ENCODE results near the gene PTH1R.

PTH1R gene

GRCh38 chr3:46844397-46844796 is 33.1 kb upstream of the PTH1R start:
- no peak overlapping the region for H3K27ac ChIP-seq (ENCODE audit: low read depth, low read length)

DNA sequence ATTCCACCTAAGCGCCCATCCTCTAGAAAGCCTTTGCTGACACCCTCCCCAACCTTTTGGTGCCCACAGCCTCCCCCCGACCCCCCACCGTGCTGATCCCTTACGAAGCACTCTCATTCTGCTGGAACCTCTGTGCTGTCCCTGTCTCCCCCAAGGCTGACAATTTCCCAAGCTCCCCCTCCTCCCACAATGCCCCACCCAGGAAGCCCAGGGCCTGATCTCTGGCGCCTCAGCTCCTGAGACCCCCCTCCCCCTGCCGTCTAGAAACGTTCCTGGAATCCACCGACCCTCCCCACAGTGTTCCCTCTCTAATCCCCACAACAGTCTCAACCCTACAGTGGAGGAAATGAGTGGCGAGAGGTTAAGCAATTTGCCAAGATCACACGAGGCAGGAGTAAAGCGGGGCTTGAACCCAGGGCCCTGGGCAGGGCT is 32.6 kb upstream of the PTH1R start:
- WGBS, result 52% methylated on average over 11 of the region's 11 CpGs
- H3K27me3 ChIP-seq (ENCODE audit: insufficient read depth, low read length), result peaks cover 8% of the 10 kb centered on the region
- H3K4me1 ChIP-seq (ENCODE audit: insufficient read depth, low read length), result 0 out of 2 replicates have a peak, but pooled peaks cover 8% of the 10 kb centered on the region
- H3K27ac ChIP-seq (ENCODE audit: low read depth, low read length), result no peak overlapping the region
- H3K9me3 ChIP-seq (ENCODE audit: insufficient read depth, low read depth, low read length), result peaks cover 16% of the 10 kb centered on the region
- H3K36me3 ChIP-seq (ENCODE audit: insufficient read depth, low read length), result no peaks in the 10 kb centered on the region
- H3K4me3 ChIP-seq (ENCODE audit: low read length), result peak overlapping the region; percentile 62
- peak overlapping the region; percentile 76 for H3K9ac ChIP-seq (ENCODE audit: low read depth, low read length)

More at GRCh38 chr3:46844397-46844796, 33.1 kb upstream of the PTH1R start:
- Histone ChIP-seq H3K36me3 (ENCODE audit: insufficient read depth, low read length) (no peaks in the 10 kb centered on the region), H3K9me3 (ENCODE audit: insufficient read depth, low read depth, low read length) (peaks cover 18% of the 10 kb centered on the region), H3K27me3 (ENCODE audit: insufficient read depth, low read length) (peaks cover 8% of the 10 kb centered on the region), H3K4me3 (ENCODE audit: low read length) (no peak overlapping the region), H3K9ac (ENCODE audit: low read depth, low read length) (no peak overlapping the region), H3K4me1 (ENCODE audit: insufficient read depth, low read length) (0 out of 2 replicates have a peak, but pooled peaks cover 8% of the 10 kb centered on the region)
- WGBS, result 91% methylated on average over 3 of the region's 3 CpGs

DNA sequence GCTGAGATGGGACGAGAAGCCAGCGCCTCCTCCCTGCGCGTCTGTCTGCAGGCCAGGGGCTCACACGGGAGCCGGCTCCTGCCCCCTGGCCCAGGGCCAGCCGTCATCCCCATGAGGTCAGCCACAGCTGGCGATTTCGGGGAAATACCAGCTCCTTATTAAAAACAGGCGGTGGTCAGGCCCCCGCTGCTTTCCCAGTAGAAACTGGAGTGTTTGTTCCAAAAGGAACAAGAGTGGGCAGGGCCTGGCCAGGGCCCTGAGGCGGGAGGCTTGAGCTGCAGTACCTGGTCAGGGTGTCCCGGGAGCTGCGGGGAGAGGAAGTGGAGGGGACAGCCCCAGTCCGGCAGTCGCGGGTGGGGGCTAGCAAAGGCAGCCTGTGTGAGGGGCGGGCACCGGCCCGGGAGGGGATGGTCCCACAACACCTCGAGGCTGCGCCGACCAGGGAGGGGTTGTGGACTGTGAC is 32.1 kb upstream of the PTH1R start:
- Histone ChIP-seq H3K36me3 (ENCODE audit: insufficient read depth, low read length) (no peaks in the 10 kb centered on the region), H3K27ac (ENCODE audit: low read depth, low read length) (peak overlapping the region; percentile 26; the same call in 1 of the 2 replicates), H3K4me3 (ENCODE audit: low read length) (peak overlapping the region; percentile 62), H3K4me1 (ENCODE audit: insufficient read depth, low read length) (0 out of 2 replicates have a peak, but pooled peaks cover 8% of the 10 kb centered on the region), H3K27me3 (ENCODE audit: insufficient read depth, low read length) (peaks cover 8% of the 10 kb centered on the region), H3K9me3 (ENCODE audit: insufficient read depth, low read depth, low read length) (peaks cover 13% of the 10 kb centered on the region), H3K9ac (ENCODE audit: low read depth, low read length) (peak overlapping the region; percentile 76)
- 46% methylated on average over 23 of the region's 23 CpGs for WGBS

DNA sequence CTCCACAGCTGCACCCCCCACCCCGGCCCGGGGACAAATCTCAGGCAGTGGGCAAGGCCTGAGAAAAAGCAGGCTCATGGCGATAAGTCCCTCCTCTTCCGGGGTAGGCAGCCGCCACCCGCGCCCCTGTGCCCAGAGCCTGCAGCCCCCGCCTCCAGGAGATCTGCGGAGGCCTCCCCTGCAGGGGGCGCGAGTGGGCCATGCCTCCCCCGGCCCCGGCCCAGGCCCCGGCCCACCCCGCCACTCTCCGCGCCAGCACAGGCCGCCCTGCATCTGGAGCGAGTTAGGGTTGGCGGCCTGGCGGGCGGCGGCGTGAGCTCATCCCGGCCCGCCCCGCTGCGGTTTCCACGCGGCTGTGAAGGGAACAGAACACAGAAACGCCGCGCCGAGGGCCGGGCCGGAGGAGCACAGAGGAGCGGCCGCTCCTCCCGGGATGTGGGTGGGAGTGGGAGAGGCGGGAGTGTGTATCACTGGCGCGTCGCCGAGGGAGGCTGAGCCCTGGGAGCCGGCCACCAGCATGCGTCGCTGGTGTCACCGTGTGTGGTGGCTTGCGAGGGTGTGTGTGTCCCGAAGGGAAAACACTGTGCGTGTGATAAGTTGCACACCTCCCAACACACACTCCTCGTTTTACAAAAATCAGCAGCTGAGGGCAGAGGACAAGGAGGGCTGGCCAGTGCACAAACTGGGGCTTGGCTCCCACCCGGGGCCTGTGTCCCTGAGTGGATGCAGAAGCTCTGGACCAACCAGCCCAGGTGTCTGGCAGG is 31.5 kb upstream of the PTH1R start:
- Histone ChIP-seq H3K9ac (ENCODE audit: low read depth, low read length) (peak overlapping the region; percentile 76), H3K27me3 (ENCODE audit: insufficient read depth, low read length) (peaks cover 8% of the 10 kb centered on the region), H3K9me3 (ENCODE audit: insufficient read depth, low read depth, low read length) (peaks cover 7% of the 10 kb centered on the region), H3K27ac (ENCODE audit: low read depth, low read length) (peak overlapping the region; percentile 26; the same call in 1 of the 2 replicates), H3K4me3 (ENCODE audit: low read length) (peak overlapping the region; percentile 62), H3K36me3 (ENCODE audit: insufficient read depth, low read length) (no peaks in the 10 kb centered on the region), H3K4me1 (ENCODE audit: insufficient read depth, low read length) (0 out of 2 replicates have a peak, but pooled peaks cover 8% of the 10 kb centered on the region)
- WGBS, result 68% methylated on average over 53 of the region's 53 CpGs

GRCh38 chr3:46846624-46847542 is 30.6 kb upstream of the PTH1R start:
- H3K27me3 ChIP-seq (ENCODE audit: insufficient read depth, low read length), result peaks cover 8% of the 10 kb centered on the region
- no peak overlapping the region for H3K27ac ChIP-seq (ENCODE audit: low read depth, low read length)
- H3K36me3 ChIP-seq (ENCODE audit: insufficient read depth, low read length), result no peaks in the 10 kb centered on the region
- 88% methylated on average over 9 of the region's 9 CpGs for WGBS
- no peaks in the 10 kb centered on the region; the same call in 1 of the 2 replicates for H3K9me3 ChIP-seq (ENCODE audit: insufficient read depth, low read depth, low read length)
- 0 out of 2 replicates have a peak, but pooled peaks cover 8% of the 10 kb centered on the region for H3K4me1 ChIP-seq (ENCODE audit: insufficient read depth, low read length)
- no peak overlapping the region for H3K9ac ChIP-seq (ENCODE audit: low read depth, low read length)
- no peak overlapping the region for H3K4me3 ChIP-seq (ENCODE audit: low read length)

GRCh38 chr3:46847744-46848143 is 29.8 kb upstream of the PTH1R start:
- WGBS, result 89% methylated on average over 4 of the region's 5 CpGs
- no peaks in the 10 kb centered on the region for H3K9me3 ChIP-seq (ENCODE audit: insufficient read depth, low read depth, low read length)
- no peak overlapping the region for H3K27ac ChIP-seq (ENCODE audit: low read depth, low read length)
- H3K27me3 ChIP-seq (ENCODE audit: insufficient read depth, low read length), result peaks cover 8% of the 10 kb centered on the region
- no peak overlapping the region for H3K9ac ChIP-seq (ENCODE audit: low read depth, low read length)
- no peak overlapping the region for H3K4me3 ChIP-seq (ENCODE audit: low read length)
- no peaks in the 10 kb centered on the region for H3K36me3 ChIP-seq (ENCODE audit: insufficient read depth, low read length)
- 0 out of 2 replicates have a peak, but pooled peaks cover 8% of the 10 kb centered on the region for H3K4me1 ChIP-seq (ENCODE audit: insufficient read depth, low read length)

- WGBS, result 81% methylated on average over 11 of the region's 12 CpGs
- H3K27me3 ChIP-seq (ENCODE audit: insufficient read depth, low read length), result peaks cover 8% of the 10 kb centered on the region
- H3K9ac ChIP-seq (ENCODE audit: low read depth, low read length), result no peak overlapping the region
- no peak overlapping the region for H3K27ac ChIP-seq (ENCODE audit: low read depth, low read length)
- no peak overlapping the region for H3K4me3 ChIP-seq (ENCODE audit: low read length)
- 0 out of 2 replicates have a peak, but pooled peaks cover 8% of the 10 kb centered on the region for H3K4me1 ChIP-seq (ENCODE audit: insufficient read depth, low read length)
- no peaks in the 10 kb centered on the region for H3K36me3 ChIP-seq (ENCODE audit: insufficient read depth, low read length)
- H3K9me3 ChIP-seq (ENCODE audit: insufficient read depth, low read depth, low read length), result no peaks in the 10 kb centered on the region
Measured at GRCh38 chr3:46848271-46849044, 29.1 kb upstream of the PTH1R start.

- no peak overlapping the region for H3K9ac ChIP-seq (ENCODE audit: low read depth, low read length)
- WGBS, result 65% methylated on average over 7 of the region's 7 CpGs
- H3K27me3 ChIP-seq (ENCODE audit: insufficient read depth, low read length), result peaks cover 8% of the 10 kb centered on the region
- no peaks in the 10 kb centered on the region for H3K36me3 ChIP-seq (ENCODE audit: insufficient read depth, low read length)
- H3K9me3 ChIP-seq (ENCODE audit: insufficient read depth, low read depth, low read length), result no peaks in the 10 kb centered on the region
- H3K27ac ChIP-seq (ENCODE audit: low read depth, low read length), result no peak overlapping the region
- H3K4me1 ChIP-seq (ENCODE audit: insufficient read depth, low read length), result 0 out of 2 replicates have a peak, but pooled peaks cover 8% of the 10 kb centered on the region
- no peak overlapping the region for H3K4me3 ChIP-seq (ENCODE audit: low read length)
Measured at GRCh38 chr3:46849045-46849631, 28.4 kb upstream of the PTH1R start.

DNA sequence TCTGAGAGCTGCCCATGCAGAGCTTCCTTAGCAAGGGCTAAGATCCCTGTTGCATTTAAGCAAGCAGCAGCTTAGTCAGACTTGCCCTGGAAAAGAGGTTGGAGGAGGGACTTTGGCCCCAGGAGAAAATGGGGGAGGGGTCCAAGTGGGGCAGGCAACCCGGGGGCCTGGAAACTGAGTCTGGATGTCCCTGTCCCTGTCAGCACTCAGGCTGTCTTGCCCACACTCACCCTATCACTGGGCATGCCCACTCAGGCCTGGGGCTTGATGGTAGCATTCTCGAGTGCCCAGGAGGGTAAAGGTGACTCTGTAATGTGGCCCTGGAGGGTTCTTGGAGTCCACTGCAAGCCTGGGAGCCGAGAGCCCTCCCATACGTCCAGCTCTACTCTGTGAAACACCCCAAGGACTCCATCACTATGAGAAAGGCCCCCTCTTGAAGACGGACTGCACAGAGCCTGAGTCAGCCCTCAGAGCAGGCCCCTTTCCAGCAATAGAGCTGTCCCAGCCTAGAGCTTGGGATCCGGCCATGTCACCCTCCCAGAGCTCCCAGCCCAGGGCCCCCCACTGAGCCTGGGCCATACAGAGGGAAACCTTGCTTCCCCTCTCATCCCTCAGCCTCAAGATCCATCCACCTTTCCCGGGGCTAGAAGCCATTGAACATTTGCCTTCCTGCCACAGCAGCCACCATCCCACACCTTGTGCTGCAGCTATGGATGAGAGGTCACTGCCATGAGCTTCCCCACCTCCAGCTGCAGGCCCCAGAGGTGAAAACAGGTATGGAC is 27.6 kb upstream of the PTH1R start:
- H3K4me3 ChIP-seq (ENCODE audit: low read length), result no peak overlapping the region
- H3K27me3 ChIP-seq (ENCODE audit: insufficient read depth, low read length), result peaks cover 8% of the 10 kb centered on the region
- H3K4me1 ChIP-seq (ENCODE audit: insufficient read depth, low read length), result 0 out of 2 replicates have a peak, but pooled peaks cover 7% of the 10 kb centered on the region
- no peaks in the 10 kb centered on the region for H3K9me3 ChIP-seq (ENCODE audit: insufficient read depth, low read depth, low read length)
- H3K9ac ChIP-seq (ENCODE audit: low read depth, low read length), result no peak overlapping the region
- 86% methylated on average over 7 of the region's 7 CpGs for WGBS
- H3K27ac ChIP-seq (ENCODE audit: low read depth, low read length), result no peak overlapping the region
- no peaks in the 10 kb centered on the region for H3K36me3 ChIP-seq (ENCODE audit: insufficient read depth, low read length)

- WGBS, result 78% methylated on average over 1 of the region's 1 CpG
Measured at GRCh38 chr3:46850468-46850779, 27.1 kb upstream of the PTH1R start.

More at GRCh38 chr3:46850468-46850779, 27.1 kb upstream of the PTH1R start:
- no peak overlapping the region for H3K27ac ChIP-seq (ENCODE audit: low read depth, low read length)
- no peaks in the 10 kb centered on the region for H3K36me3 ChIP-seq (ENCODE audit: insufficient read depth, low read length)
- no peak overlapping the region for H3K9ac ChIP-seq (ENCODE audit: low read depth, low read length)
- peaks cover 8% of the 10 kb centered on the region for H3K27me3 ChIP-seq (ENCODE audit: insufficient read depth, low read length)
- no peak overlapping the region for H3K4me3 ChIP-seq (ENCODE audit: low read length)
- H3K9me3 ChIP-seq (ENCODE audit: insufficient read depth, low read depth, low read length), result no peaks in the 10 kb centered on the region
- 0 out of 2 replicates have a peak, but pooled peaks cover 2% of the 10 kb centered on the region for H3K4me1 ChIP-seq (ENCODE audit: insufficient read depth, low read length)
